ENCODE measurements around the gene GMIP.
"Not testable (repeated sequence)": the region's sequence is repeated elsewhere in the genome, so short reads cannot be mapped to it uniquely, and the experiment has no call there.

The GMIP gene

DNA sequence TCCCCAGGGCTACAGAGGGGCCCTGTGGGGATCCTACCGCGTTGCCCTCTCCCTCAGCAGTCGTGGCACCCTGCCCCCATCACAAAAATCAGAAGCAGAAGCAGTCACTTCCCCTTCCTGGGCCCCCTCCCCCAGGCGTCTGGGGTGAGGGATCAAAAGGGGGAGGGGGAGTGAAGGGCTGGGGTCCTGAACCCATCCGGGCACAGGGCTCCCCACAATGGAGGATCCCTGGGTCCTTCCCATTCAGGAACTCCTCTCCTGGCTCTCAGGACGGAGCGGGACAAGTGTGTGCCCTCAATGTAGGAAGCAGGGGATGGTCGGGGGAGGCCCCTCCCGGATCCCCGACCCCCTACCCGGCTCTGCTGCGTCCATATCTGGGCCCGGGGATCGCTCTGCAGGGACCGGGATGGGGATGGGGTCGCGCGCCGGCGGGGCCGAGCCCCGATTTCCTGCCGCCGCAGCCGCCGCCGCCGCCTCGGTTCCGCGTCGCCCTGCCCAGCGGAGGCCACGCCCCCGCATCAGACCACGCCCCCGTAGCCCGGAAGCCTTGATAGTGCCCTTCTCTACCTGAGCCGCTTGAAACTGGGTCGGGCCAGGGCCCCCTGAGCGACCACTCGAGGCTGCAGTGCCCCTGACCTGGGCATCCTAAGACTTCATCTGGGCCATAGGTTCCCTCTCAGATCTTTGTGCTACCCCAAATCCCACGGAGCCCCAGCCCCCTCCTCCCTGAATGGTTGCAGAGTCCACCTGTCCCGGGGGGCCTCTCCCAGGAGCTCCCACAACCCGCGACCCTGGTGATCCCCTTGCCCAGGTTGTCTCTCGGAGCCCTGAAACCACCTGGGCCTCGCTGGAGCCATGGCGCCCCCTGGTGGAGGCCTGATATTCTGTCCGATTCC is at the start of gene GMIP:
TSS of gene GMIP (minus strand) at position 500 of the 896 bp plus-strand sequence. CDS start at position 372, 128 bp downstream.
- DNase-seq (ENCODE audit: low read depth) = peak; percentile 75

GRCh38 chr19:19691683-19692082 is 48.2 kb upstream of the GMIP start:
- DNase-seq (ENCODE audit: low read depth) = no peak

DNA sequence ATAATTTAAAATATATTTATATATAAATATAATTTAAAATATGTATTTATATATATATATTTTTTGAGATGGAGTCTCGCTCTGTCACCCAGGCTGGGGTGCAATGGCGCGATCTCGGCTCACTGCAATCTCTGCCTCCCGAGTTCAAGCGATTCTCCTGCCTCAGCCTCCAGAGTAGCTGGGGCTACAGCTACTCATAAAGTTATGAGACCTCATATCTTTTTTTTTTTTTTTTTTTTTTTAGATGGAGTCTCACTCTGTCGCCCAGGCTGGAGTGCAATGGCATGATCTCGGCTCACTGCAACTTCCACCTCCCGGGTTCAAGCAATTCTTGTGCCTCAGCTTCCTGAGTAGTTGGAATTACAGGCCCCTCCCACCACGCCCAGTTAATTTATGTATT is 45.6 kb upstream of the GMIP start:
- DNase-seq (ENCODE audit: low read depth) = not testable (repeated sequence)

DNA sequence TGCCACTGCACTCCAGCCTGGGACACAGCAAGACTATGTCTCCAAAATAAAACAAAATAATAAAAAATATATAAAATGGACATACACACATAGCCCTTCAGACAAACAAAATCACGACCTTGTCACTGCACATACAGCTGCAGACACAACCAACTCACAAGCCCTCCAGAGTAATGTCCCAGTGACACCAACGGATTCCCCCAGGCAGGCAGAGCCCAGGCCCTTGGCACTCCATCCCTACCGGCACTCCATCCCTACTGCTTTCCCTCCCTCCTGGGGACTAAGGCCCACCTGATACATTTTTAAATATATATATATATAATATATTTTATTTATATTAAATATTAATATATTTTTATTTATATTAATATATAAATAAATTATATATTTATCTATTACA is 43.6 kb upstream of the GMIP start:
- no peak for DNase-seq (ENCODE audit: low read depth)

DNA sequence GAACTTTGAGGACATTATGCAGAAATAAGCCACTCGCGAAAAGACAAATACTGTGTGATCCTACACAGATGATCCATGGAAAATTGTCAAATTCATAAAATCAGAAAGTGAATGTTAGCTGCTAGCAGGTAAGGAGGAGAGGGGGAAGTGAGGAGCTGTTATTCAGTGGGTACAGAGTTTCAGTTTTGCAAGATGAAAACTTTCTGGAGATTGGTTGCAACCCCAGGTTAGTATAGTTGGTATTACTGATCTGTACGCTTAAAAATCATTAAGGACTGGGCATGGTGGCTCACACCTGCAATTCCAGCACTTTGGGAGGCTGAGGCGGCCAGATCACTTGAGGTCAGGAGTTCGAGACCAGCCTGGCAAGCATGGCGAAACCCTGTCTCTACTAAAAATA is 43.1 kb upstream of the GMIP start:
- DNase-seq (ENCODE audit: low read depth) = no peak

GRCh38 chr19:19686119-19686518 is 42.7 kb upstream of the GMIP start:
- DNase-seq (ENCODE audit: low read depth) = not testable (repeated sequence)

GRCh38 chr19:19679176-19680073 is 36.0 kb upstream of the GMIP start:
- DNase-seq (ENCODE audit: low read depth) = no peak

- no peak for DNase-seq (ENCODE audit: low read depth)
These were observed 34.1 kb upstream of the GMIP start for GRCh38 chr19:19677579-19677978.

- DNase-seq (ENCODE audit: low read depth) = no peak
These were observed 30.9 kb upstream of the GMIP start for GRCh38 chr19:19674315-19674714.

DNA sequence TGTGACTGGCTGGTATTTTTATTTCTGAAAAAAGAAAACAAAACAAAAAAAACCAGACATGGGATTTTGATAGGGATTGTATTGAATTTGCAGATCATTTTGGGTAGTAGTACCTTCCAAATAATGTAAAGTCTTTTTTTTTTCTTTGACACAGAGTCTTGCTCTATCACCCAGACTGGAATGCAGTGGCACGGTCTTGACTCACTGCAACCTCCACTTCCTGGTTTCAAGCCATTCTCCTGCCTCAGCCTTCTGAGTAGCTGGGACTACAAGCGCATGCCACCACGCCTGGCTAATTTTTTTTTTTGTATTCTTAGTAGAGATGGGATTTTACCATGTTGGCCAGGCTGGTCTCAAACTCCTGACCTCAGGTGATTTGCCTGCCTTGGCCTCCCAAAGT is 29.4 kb upstream of the GMIP start:
- no peak for DNase-seq (ENCODE audit: low read depth)

- no peak for DNase-seq (ENCODE audit: low read depth)
These were observed 26.7 kb upstream of the GMIP start for GRCh38 chr19:19670070-19670551.

DNA sequence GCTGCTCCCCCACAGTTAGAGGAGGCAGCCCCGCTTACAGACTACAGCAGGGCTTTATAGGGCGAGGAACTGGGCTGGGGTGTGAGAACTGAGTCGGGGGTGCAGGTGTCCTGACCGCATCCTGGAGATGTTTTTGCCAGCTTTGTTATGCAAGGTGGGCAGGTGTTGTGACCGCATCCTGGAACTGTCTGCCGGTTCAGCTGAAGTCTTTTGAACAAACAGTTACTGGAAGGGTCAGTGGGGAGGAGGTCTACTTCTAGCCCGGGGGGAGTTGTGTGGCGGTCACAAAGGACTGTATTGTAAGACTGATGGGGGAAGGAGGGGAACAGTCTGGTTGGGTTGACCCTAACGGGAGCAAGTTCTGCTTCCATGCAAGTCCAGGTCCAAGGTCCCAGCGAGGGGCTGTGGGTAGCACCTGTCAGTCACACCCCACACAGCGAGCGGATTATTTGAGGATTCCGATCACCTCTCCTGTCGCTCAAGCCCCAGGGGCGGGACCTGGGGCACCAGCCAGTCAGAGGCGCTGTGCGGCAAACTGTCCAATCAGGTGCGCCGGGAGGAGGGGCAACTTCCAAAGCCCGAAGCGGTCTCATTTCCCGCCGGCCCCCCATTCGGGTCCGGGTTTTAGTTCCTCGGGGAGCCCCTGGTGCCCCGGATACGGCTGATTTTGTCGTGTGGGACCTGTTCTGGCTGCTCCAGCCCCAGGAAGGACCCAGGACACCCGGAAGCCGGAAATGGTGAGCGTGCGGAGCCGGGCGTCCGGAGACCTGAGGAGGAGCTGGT is 25.0 kb upstream of the GMIP start, which contains the start of gene ZNF101:
TSS of gene ZNF101 (plus strand) at position 610 of the 783 bp plus-strand sequence. CDS start at position 735, 125 bp downstream.
- DNase-seq (ENCODE audit: low read depth) = peak; percentile 95

DNA sequence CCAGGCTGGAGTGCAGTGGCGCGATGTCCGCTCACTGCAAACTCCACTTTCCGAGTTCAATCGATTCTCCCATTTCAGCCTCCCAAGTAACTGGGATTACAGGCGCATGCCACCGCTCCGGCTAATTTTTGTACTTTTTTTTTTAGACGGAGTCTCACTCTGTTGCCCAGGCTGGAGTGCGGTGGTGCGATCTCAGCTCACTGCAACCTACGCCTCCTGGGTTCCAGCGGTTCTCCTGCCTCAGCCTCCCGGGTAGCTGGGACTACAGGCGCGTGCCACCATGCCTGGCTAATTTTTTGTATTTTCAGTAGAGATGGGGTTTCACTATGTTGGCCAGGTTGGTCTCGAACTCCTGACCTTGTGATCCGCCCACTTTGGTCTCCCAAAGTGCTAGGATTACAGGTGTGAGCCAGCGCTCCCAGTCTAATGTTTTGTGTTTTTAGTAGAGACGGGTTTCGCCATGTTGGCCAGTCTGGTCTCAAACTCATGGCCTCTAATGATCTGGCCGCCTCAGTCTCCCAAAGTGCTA is 22.0 kb upstream of the GMIP start:
- not testable (repeated sequence) for DNase-seq (ENCODE audit: low read depth)

GRCh38 chr19:19663256-19664120 is 20.0 kb upstream of the GMIP start, which contains the start of gene ATP13A1:
ATP13A1 (minus strand) TSS chr19:19663676; CDS start chr19:19663666, 10 bp downstream.
- DNase-seq (ENCODE audit: low read depth) = peak; percentile 86

GRCh38 chr19:19662871-19663255 is 19.4 kb upstream of the GMIP start:
- no peak for DNase-seq (ENCODE audit: low read depth)

DNA sequence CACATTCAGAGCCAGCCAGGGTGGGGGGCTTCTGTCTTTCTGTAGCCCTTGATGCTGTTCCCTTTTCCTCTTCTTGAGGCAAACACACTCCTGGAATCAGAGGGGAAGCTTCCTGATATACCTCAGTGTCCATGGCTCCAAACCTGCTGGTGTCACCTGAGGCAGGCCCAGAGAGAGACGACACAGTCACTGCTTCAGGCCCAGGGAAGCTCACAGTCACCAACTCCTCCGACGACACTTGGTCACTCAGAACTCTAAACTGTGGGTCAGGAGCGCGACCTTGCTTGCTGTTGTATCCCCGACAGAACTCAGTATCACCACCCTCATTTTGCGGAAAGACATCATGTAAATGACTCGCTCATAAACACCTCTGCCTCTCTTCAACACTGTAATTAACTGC is 18.9 kb upstream of the GMIP start:
- DNase-seq (ENCODE audit: low read depth) = no peak

GRCh38 chr19:19661675-19662251 is 18.3 kb upstream of the GMIP start:
- DNase-seq (ENCODE audit: low read depth) = no peak

DNA sequence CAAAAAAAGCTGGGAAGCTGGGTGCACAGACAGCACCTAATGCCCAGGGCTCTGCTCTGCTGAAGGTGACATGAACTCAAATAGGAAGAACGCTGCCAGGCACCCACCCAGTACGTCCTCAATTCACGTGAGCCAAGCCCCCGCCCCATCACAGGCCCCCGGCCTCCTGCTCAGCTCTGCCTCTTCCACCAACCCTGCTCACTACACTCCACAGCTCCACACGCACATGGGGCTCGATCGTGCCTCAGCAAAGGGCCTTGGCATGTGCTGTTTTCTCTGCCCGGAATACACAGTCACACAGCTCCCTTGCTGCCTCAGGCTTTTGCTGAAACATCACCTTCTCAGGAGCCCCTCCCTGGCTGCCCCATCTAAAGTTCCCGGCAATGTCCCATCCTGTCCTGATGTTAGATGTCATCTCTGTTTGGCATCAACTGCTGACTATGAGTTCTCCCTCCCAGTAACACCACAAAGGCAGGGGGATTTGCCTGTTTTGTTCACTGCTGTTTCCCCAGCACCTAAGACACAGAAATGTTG is 17.8 kb upstream of the GMIP start:
- DNase-seq (ENCODE audit: low read depth) = no peak

GRCh38 chr19:19659646-19660245 is 16.3 kb upstream of the GMIP start:
- no peak for DNase-seq (ENCODE audit: low read depth)
